K562 (cell line): ENCODE data around the gene REPS1. TPM values are rescaled to one million over a fixed set of nuclear protein-coding genes. Genes with fewer than 3 reads are reported as not detected.

Experiments
- ATAC-seq: fragments of 200-7000 bp; cut with Tn5 transposase; 3 replicates; pipeline ENCODE4 v1.9.1; 2020; ENCODE audit warnings: moderate library complexity
- BruUV-seq: library from RNA; stranded (reverse); fragments of 400-500 nt; replicated peaks from 2 replicates; lab custom pipeline; 2021; lab: Mats Ljungman, UMichigan
- CTCF ChIA-PET: fragments of 300-600 bp; formaldehyde crosslinking; extraction: SDS; loops from one replicate; lab custom pipeline; 2021; ENCODE audit warnings: low intra/inter-chr PET ratio; lab: Yijun Ruan, JAX
- POLR2A ChIA-PET: fragments of 300-600, 350-650 bp; sonication (Branson Sonifier 250); formaldehyde crosslinking; extraction: SDS; loops from one replicate; lab custom pipeline; 2021; ENCODE audit warnings: antibody characterized with exemption, inconsistent platforms; lab: Yijun Ruan, JAX
- DNase-seq, 4 experiments: peaks; one replicate each; pipeline versions ENCODE4 v3.0.0 to v3.0.0-alpha.2; 2011 to 2018; ENCODE audit warnings: low spot score in 3 of 4, mixed read lengths in 3 of 4; ENCODE audit errors: extremely low read depth in 1 of 4
- FAIRE-seq: peaks from 2 replicates; lab custom pipeline; 2011; peaks lifted over from hg19 to GRCh38; lab: Jason Lieb, UNC
- H2AFZ ChIP-seq: 2 replicates; pipeline ENCODE4 v1.6.0; 2011; ENCODE audit warnings: low read depth, low read length, control low read depth, inconsistent platforms
- H3K27ac ChIP-seq: fragments of 200-600 bp; 3 replicates; pipeline ENCODE4 v1.8.0; 2011; ENCODE audit warnings: low read depth, mild to moderate bottlenecking, control low read depth, inconsistent platforms, low read length, moderate library complexity, mixed read lengths; ENCODE audit errors: extremely low read depth
- H3K27me3 ChIP-seq, 2 experiments: fragments of 300-600 bp in 1 of 2; 2 replicates in 1 of 2; 3 replicates in 1 of 2; pipeline versions ENCODE4 v1.6.0 to v1.8.0; 2011; ENCODE audit warnings: inconsistent platforms in 2 of 2, low read length in 2 of 2, mild to moderate bottlenecking in 1 of 2, mixed read lengths in 1 of 2, moderate library complexity in 1 of 2; ENCODE audit not compliant: control insufficient read depth in 2 of 2, insufficient read depth in 2 of 2
- H3K36me3 ChIP-seq: fragments of 300-600 bp; 3 replicates; pipeline ENCODE4 v1.8.0; 2011; ENCODE audit warnings: mild to moderate bottlenecking, low read length, inconsistent platforms; ENCODE audit not compliant: control insufficient read depth, insufficient read depth
- H3K4me1 ChIP-seq, 2 experiments: fragments of 200-600 bp in 1 of 2; replicated peaks in 1 of 2; 2 replicates in 1 of 2; 3 replicates in 1 of 2; pipeline versions ENCODE4 v1.5.1 to v1.8.0; 2011; ENCODE audit warnings: inconsistent platforms in 2 of 2, low read length in 2 of 2, mild to moderate bottlenecking in 1 of 2, mixed read lengths in 1 of 2, moderate library complexity in 1 of 2; ENCODE audit not compliant: control insufficient read depth in 2 of 2, insufficient read depth in 2 of 2
- H3K4me2 ChIP-seq: 2 replicates; pipeline ENCODE4 v1.6.1; 2011; ENCODE audit warnings: low read length, control low read depth, inconsistent platforms, mixed read lengths; ENCODE audit not compliant: insufficient read depth
- H3K4me3 ChIP-seq: fragments of 200-600 bp; sonication (generic), shearing (Covaris generic); 2 replicates; pipeline ENCODE4 v1.5.1; 2016; ENCODE audit warnings: control low read depth, inconsistent platforms
- H3K79me2 ChIP-seq: fragments of 200-600 bp; 3 replicates; pipeline ENCODE4 v1.8.0; 2011; ENCODE audit warnings: low read length, inconsistent platforms; ENCODE audit not compliant: control insufficient read depth, insufficient read depth
- H3K9ac ChIP-seq, 2 experiments: 2 replicates each; pipeline versions ENCODE4 v1.6.0 to v1.6.1; 2011; ENCODE audit warnings: low read depth in 2 of 2, low read length in 2 of 2, control low read depth in 1 of 2, inconsistent platforms in 1 of 2, mild to moderate bottlenecking in 1 of 2, mixed read lengths in 1 of 2; ENCODE audit not compliant: insufficient read depth in 1 of 2
- H3K9me1 ChIP-seq: one replicate; pipeline ENCODE4 v1.6.0; 2011; ENCODE audit warnings: inconsistent platforms, mild to moderate bottlenecking, low read length, moderate library complexity; ENCODE audit not compliant: control insufficient read depth, insufficient read depth
- H3K9me3 ChIP-seq: replicated peaks from 2 replicates; pipeline ENCODE4 v1.5.1; 2011; ENCODE audit warnings: low read depth, low read length, inconsistent platforms; ENCODE audit not compliant: control insufficient read depth, insufficient read depth
- H4K20me1 ChIP-seq: replicated peaks from 2 replicates; pipeline ENCODE4 v1.6.1; 2011; ENCODE audit warnings: low read length, inconsistent platforms, mixed read lengths; ENCODE audit not compliant: control insufficient read depth, insufficient read depth
- CXXC5 ChIP-seq: fragments of 250-450 bp; sonication (Bioruptor Pico); IDR thresholded peaks from 2 replicates; pipeline ENCODE4 v1.8.0; 2022; ENCODE audit warnings: inconsistent platforms, mild to moderate bottlenecking, moderate library complexity
- FOXP1 ChIP-seq: sonication (generic); formaldehyde crosslinking; IDR thresholded peaks from 2 replicates; pipeline ENCODE4 v1.8.0; 2022; ENCODE audit warnings: mild to moderate bottlenecking, missing genetic modification reagents
- L3MBTL2 ChIP-seq: fragments of 450-650 bp; IDR thresholded peaks from 2 replicates; pipeline ENCODE4 v1.6.1; 2016; ENCODE audit warnings: mild to moderate bottlenecking, moderate library complexity
- MAZ ChIP-seq, 2 experiments: fragments of 450-650 bp in 1 of 2; sonication (generic) in 1 of 2; formaldehyde crosslinking; IDR thresholded peaks in 1 of 2; conservative IDR thresholded peaks in 1 of 2; 2 replicates each; pipeline versions ENCODE4 v1.4.0 to v1.5.0; 2020; ENCODE audit warnings: mild to moderate bottlenecking in 1 of 2, missing genetic modification reagents in 1 of 2
- NR3C1 ChIP-seq: sonication (generic); formaldehyde crosslinking; IDR thresholded peaks from 2 replicates; pipeline ENCODE4 v1.8.1; 2022; ENCODE audit warnings: missing genetic modification reagents
- PURB ChIP-seq: sonication (generic); formaldehyde crosslinking; IDR thresholded peaks from 2 replicates; pipeline ENCODE4 v1.9.0; 2021; ENCODE audit warnings: low read depth, mild to moderate bottlenecking, missing genetic modification reagents
- RBBP5 ChIP-seq: fragments of 200-600 bp; sonication (generic); IDR thresholded peaks from 2 replicates; pipeline ENCODE4 v1.6.1; 2012; ENCODE audit warnings: borderline replicate concordance, mild to moderate bottlenecking, low read length, control low read depth, inconsistent platforms; ENCODE audit not compliant: insufficient read depth, poor library complexity, severe bottlenecking
- SAFB ChIP-seq: fragments of 200-400 bp; formaldehyde crosslinking; IDR thresholded peaks from 2 replicates; pipeline ENCODE4 v1.6.1; 2017; ENCODE audit warnings: low read depth, low read length, borderline replicate concordance
- SIX5 ChIP-seq, 2 experiments: IDR thresholded peaks; 2 replicates each; pipeline ENCODE4 v1.6.1; 2011; ENCODE audit warnings: low read length in 2 of 2, borderline replicate concordance in 1 of 2, low read depth in 1 of 2, mild to moderate bottlenecking in 1 of 2, moderate library complexity in 1 of 2; ENCODE audit not compliant: insufficient read depth in 1 of 2
- TBP ChIP-seq: optimal IDR thresholded peaks from 2 replicates; pipeline ENCODE3; 2011; ENCODE audit warnings: low read depth, low read length, improper control_type of control experiment
- VEZF1 ChIP-seq: fragments of 200-800 bp; sonication (Bioruptor generic); IDR thresholded peaks from 2 replicates; pipeline ENCODE4 v1.6.1; 2017; ENCODE audit warnings: missing genetic modification characterization, missing compliant biosample characterization
- WGBS: fragments of 100-300 bp; shearing (Covaris generic); methylation state at CpG from one replicate; pipeline ENCODE4 v1.1.6; 2016; ENCODE audit warnings: low coverage, mixed read lengths; ENCODE audit not compliant: insufficient coverage; ENCODE audit errors: missing lambda C conversion rate; 5-methylcytosine and 5-hydroxymethylcytosine counted together
- in situ Hi-C: fragments of 300-500 bp; cut with MboI; formaldehyde crosslinking; loops from 4 replicates; pipeline ENCODE4 v1.15.0; 2018; ENCODE audit warnings: inconsistent platforms, mixed read lengths
- intact Hi-C: fragments of 100-400 bp; cut with micrococcal nuclease; formaldehyde crosslinking; loops from 2 replicates; pipeline ENCODE4 v1.14.2; 2022
- polyA plus RNA-seq, 8 experiments: library from polyadenylated mRNA; depleted of rRNA in 4 of 8; stranded (reverse) in 5 of 8; unstranded in 3 of 8; fragments of >200 nt; fragmentation: Nextera tagmentation in 2 of 8; fragmentation: Illumina TruSeq in 1 of 8; extraction: Ambion mirVana in 2 of 8; extraction: Trizol in 1 of 8; gene quantifications; 2 replicates each; pipeline versions ENCODE4 v1.2.1 to v1.2.3, GENCODE V29; 2011 to 2014; ENCODE audit warnings: inconsistent platforms in 1 of 8, missing spikeins in 1 of 8
- total RNA-seq, 7 experiments: library from RNA; depleted of rRNA in 6 of 7; stranded (reverse); fragments of >200 nt in 6 of 7; fragmentation: Illumina TruSeq in 2 of 7; extraction: Trizol in 2 of 7; gene quantifications; 2 replicates each; pipeline versions ENCODE4 v1.2.1 to v1.2.3, GENCODE V29; 2011 to 2021; ENCODE audit warnings: low replicate concordance in 1 of 7
- TF ChIP-seq, protein P1 (sequence below): fragments of 450-650 bp; formaldehyde crosslinking; IDR thresholded peaks from 2 replicates; pipeline ENCODE4 v1.4.0; 2020; ENCODE audit warnings: mild to moderate bottlenecking, mixed read lengths

Gene REPS1
- total and polyA plus RNA-seq, 9 of the 15 experiments (the other 6 are each of a cell fraction or from before 2014, with no cell fraction given) = 7.9 to 36.0 (median 27.8) TPM

- H3K9me3 ChIP-seq = no peaks in the 10 kb centered on the region
- ChIA-PET POLR2A (interaction anchor here (0.6 kb wide), 1 partner anchor 251 kb away, joined by 4 read pairs; no protein-coding TSS in a partner anchor), CTCF (no interaction called here)
- H3K36me3 ChIP-seq = no peaks in the 10 kb centered on the region
- peak; percentile 39 to 65 (median 52) for DNase-seq
- intact Hi-C loops = no loop called here
- peaks cover 2% of the 10 kb centered on the region; the same call in 1 of the 2 replicates for H4K20me1 ChIP-seq
- ATAC-seq = peak; percentile 71
- peak within 1 kb of the TSS; percentile 51 for H3K4me2 ChIP-seq
- FAIRE-seq = no peak
- peaks cover 34 to 59% of the 10 kb centered on the region in 2 experiments for H3K27me3 ChIP-seq
- whole genome bisulfite sequencing = 3% methylated on average over 66 of the region's 77 CpGs
- peak within 1 kb of the TSS; percentile 68 for H2AFZ ChIP-seq
- in situ Hi-C loops = no loop called here
- H3K79me2 ChIP-seq = no peaks in the 10 kb centered on the region
- H3K4me3 ChIP-seq = peak within 1 kb of the TSS; percentile 39
- peak within 1 kb of the TSS in 1 of 2 experiments; percentile 83; a peak in 2 of 4 replicates for H3K9ac ChIP-seq
- BruUV-seq = no TSS peak
- no peaks in the 10 kb centered on the region for H3K9me1 ChIP-seq
- peaks cover 0 to 11% of the 10 kb centered on the region in 2 experiments; a peak in 2 of 5 replicates for H3K4me1 ChIP-seq
- no peak within 1 kb of the TSS for H3K27ac ChIP-seq
- TF ChIP-seq MAZ (CRISPR knock-in tag; conservative IDR thresholded peaks at IDR 0.05 in 1 of 2, IDR thresholded peaks at IDR 0.05 in 1 of 2) = peak in 1 of 2 experiments; percentile 39; a peak in 1 of 4 replicates
- TF ChIP-seq VEZF1 (CRISPR knock-in tag) = peak; percentile 7; the same call in 1 of the 2 replicates
- TF ChIP-seq CXXC5 (CRISPR knock-in tag) = peak; percentile 68
- TF ChIP-seq L3MBTL2 = peak; percentile 34; the same call in 1 of the 2 replicates
- TF ChIP-seq, protein P1, sequence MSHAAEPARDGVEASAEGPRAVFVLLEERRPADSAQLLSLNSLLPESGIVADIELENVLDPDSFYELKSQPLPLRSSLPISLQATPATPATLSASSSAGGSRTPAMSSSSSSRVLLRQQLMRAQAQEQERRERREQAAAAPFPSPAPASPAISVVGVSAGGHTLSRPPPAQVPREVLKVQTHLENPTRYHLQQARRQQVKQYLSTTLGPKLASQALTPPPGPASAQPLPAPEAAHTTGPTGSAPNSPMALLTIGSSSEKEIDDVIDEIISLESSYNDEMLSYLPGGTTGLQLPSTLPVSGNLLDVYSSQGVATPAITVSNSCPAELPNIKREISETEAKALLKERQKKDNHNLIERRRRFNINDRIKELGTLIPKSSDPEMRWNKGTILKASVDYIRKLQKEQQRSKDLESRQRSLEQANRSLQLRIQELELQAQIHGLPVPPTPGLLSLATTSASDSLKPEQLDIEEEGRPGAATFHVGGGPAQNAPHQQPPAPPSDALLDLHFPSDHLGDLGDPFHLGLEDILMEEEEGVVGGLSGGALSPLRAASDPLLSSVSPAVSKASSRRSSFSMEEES (CRISPR knock-in tag) = peak; percentile 90
- peak; percentile 68 for TF ChIP-seq RBBP5
- peak; percentile 56; the same call in 1 of the 2 replicates for TF ChIP-seq FOXP1 (CRISPR knock-in tag)
- TF ChIP-seq NR3C1 (CRISPR knock-in tag) = no peak
- TF ChIP-seq SAFB = peak; percentile 41; the same call in 1 of the 2 replicates
- no peak for TF ChIP-seq PURB (CRISPR knock-in tag)
- no peak for TF ChIP-seq SIX5 (IDR thresholded peaks at IDR 0.05; ENCODE audit: borderline replicate concordance in 1 of 2, insufficient read depth in 1 of 2, low read depth in 1 of 2, low read length in 2 of 2)
- no peak for TF ChIP-seq TBP
Observed at GRCh38 chr6:139028658-139029469, 40.8 kb upstream of the REPS1 start, which contains the start of gene ABRACL. ABRACL (plus strand) TSS chr6:139028745; CDS start chr6:139034161, 5,416 bp downstream.
